B cell (primary cell): Measurements from ENCODE around the gene ANKS1B. TPM values are rescaled to one million over a fixed set of nuclear protein-coding genes. Genes with fewer than 3 reads are reported as not detected.

Experiments
- ATAC-seq: fragments of 200-7000 bp; cut with Tn5 transposase; one replicate; pipeline ENCODE4 v1.10.0; 2021; ENCODE audit warnings: low read depth, mild to moderate bottlenecking, moderate number of reproducible peaks, moderate library complexity
- CTCF ChIA-PET: fragments of 350-600 bp; sonication (Branson Sonifier 250); formaldehyde crosslinking; loops from one replicate; lab custom pipeline; 2021; ENCODE audit warnings: antibody characterized with exemption, inconsistent platforms; lab: Charles Lee
- POLR2A ChIA-PET: fragments of 350-600 bp; sonication (Branson Sonifier 250); formaldehyde crosslinking; loops from one replicate; lab custom pipeline; 2021; ENCODE audit warnings: antibody characterized with exemption; lab: Charles Lee
- DNase-seq: peaks from one replicate; pipeline ENCODE4 v3.0.0; 2013
- H2AFZ ChIP-seq: 2 replicates; pipeline ENCODE4 v1.6.1; 2012; ENCODE audit warnings: mild to moderate bottlenecking, low read depth, low read length; ENCODE audit not compliant: insufficient read depth, poor library complexity, severe bottlenecking
- H3K27ac ChIP-seq, 2 donors: 1 replicate in 1 of 2; 2 replicates in 1 of 2; pipeline ENCODE4 v1.5.1; 2012 to 2013; ENCODE audit warnings: low read length in 2 of 2, mild to moderate bottlenecking in 2 of 2, moderate library complexity in 1 of 2
- H3K27me3 ChIP-seq, 4 experiments: fragments of 200-600 bp in 1 of 4; sonication (generic) in 1 of 4; replicated peaks in 1 of 4; 1 replicate in 2 of 4; 2 replicates in 2 of 4; pipeline versions ENCODE4 v1.6.1 to v1.7.0; 2013 to 2016; ENCODE audit warnings: low read length in 3 of 4, mild to moderate bottlenecking in 2 of 4, mixed read lengths in 1 of 4, moderate library complexity in 1 of 4; ENCODE audit not compliant: insufficient read depth in 4 of 4, control insufficient read depth in 3 of 4; ENCODE audit errors: control extremely low read depth in 1 of 4
- H3K36me3 ChIP-seq, 2 experiments: replicated peaks in 1 of 2; 1 replicate in 1 of 2; 2 replicates in 1 of 2; pipeline versions ENCODE4 v1.6.1 to v1.7.1; 2013; ENCODE audit warnings: low read length in 1 of 2; ENCODE audit not compliant: insufficient read depth in 2 of 2, control insufficient read depth in 1 of 2; ENCODE audit errors: control extremely low read depth in 1 of 2, extremely low read depth in 1 of 2
- H3K4me1 ChIP-seq, 2 donors: fragments of 200-600 bp in 1 of 2; sonication (generic) in 1 of 2; 1 replicate in 1 of 2; 2 replicates in 1 of 2; pipeline versions ENCODE4 v1.5.1 to v1.6.1; 2013 to 2017; ENCODE audit warnings: low read length in 2 of 2; ENCODE audit not compliant: control insufficient read depth in 2 of 2, insufficient read depth in 2 of 2
- H3K4me2 ChIP-seq: replicated peaks from 2 replicates; pipeline ENCODE3; 2012; ENCODE audit warnings: mild to moderate bottlenecking, low read depth, low read length; ENCODE audit not compliant: poor library complexity, severe bottlenecking
- H3K4me3 ChIP-seq, 5 experiments: fragments of 200-600 bp in 1 of 5; sonication (generic) in 1 of 5; 1 replicate in 3 of 5; 2 replicates in 2 of 5; pipeline versions ENCODE4 v1.5.1 to v1.7.0; 2011 to 2016; ENCODE audit warnings: low read length in 4 of 5, mild to moderate bottlenecking in 4 of 5, low read depth in 2 of 5, control low read depth in 1 of 5, moderate library complexity in 1 of 5; ENCODE audit not compliant: insufficient read depth in 1 of 5; ENCODE audit errors: control extremely low read depth in 1 of 5, extremely low read depth in 1 of 5
- H3K79me2 ChIP-seq: fragments of 200-600 bp; sonication (generic); one replicate; pipeline ENCODE4 v1.6.0; 2016; ENCODE audit warnings: low read length; ENCODE audit not compliant: control insufficient read depth, insufficient read depth
- H3K9ac ChIP-seq: fragments of 200-600 bp; sonication (generic); 2 replicates; pipeline ENCODE4 v1.6.1; 2017; ENCODE audit warnings: mild to moderate bottlenecking, low read length, moderate library complexity
- H3K9me3 ChIP-seq, 3 donors: one replicate each; pipeline versions ENCODE4 v1.6.1 to v1.7.1; 2013; ENCODE audit warnings: low read length in 2 of 3; ENCODE audit not compliant: control insufficient read depth in 2 of 3, insufficient read depth in 1 of 3; ENCODE audit errors: control extremely low read depth in 1 of 3
- H4K20me1 ChIP-seq: 2 replicates; pipeline ENCODE4 v1.6.0; 2012; ENCODE audit warnings: mild to moderate bottlenecking, low read length; ENCODE audit not compliant: insufficient read depth, control insufficient read depth, poor library complexity, severe bottlenecking
- H3K27ac Mint-ChIP-seq: one replicate; pipeline ENCODE4 v1.8.0; 2021; ENCODE audit warnings: mixed read lengths
- H3K27me3 Mint-ChIP-seq: one replicate; pipeline ENCODE4 v1.8.0; 2021; ENCODE audit warnings: mixed read lengths
- H3K4me1 Mint-ChIP-seq: one replicate; pipeline ENCODE4 v1.8.0; 2021; ENCODE audit warnings: mixed read lengths
- H3K4me3 Mint-ChIP-seq: one replicate; pipeline ENCODE4 v1.8.0; 2021; ENCODE audit warnings: mixed read lengths
- H3K9me3 Mint-ChIP-seq: one replicate; pipeline ENCODE4 v1.8.0; 2022; ENCODE audit warnings: mixed read lengths; ENCODE audit not compliant: insufficient read depth
- CTCF ChIP-seq: fragments of 200-600 bp; IDR thresholded peaks from one replicate; pipeline ENCODE4 v1.8.0; 2022; ENCODE audit warnings: antibody characterized with exemption, mild to moderate bottlenecking
- EZH2 ChIP-seq: IDR thresholded peaks from 2 replicates; pipeline ENCODE4 v1.6.1; 2012; ENCODE audit warnings: borderline replicate concordance, low read depth, mild to moderate bottlenecking, moderate library complexity, low read length; ENCODE audit not compliant: insufficient read depth, poor library complexity, severe bottlenecking
- WGBS: methylation state at CpG from one replicate; pipeline ENCODE4 v1.1.5; 2013; ENCODE audit warnings: missing lambda C conversion rate; ENCODE audit not compliant: insufficient coverage; 5-methylcytosine and 5-hydroxymethylcytosine counted together
- intact Hi-C: fragments of 100-400 bp; cut with micrococcal nuclease; formaldehyde crosslinking; loops from one replicate; pipeline ENCODE4 v1.10.0; 2022
- polyA plus RNA-seq: library from polyadenylated mRNA; depleted of rRNA; stranded (reverse); fragments of >200 nt; gene quantifications from 2 replicates; pipeline ENCODE4 v1.2.3, GENCODE V29; 2012
- total RNA-seq, 2 donors: library from RNA; stranded (reverse); fragments of 120-200 nt in 1 of 2; gene quantifications; 1 replicate in 1 of 2; 2 replicates in 1 of 2; pipeline versions ENCODE4 v1.2.3 to v1.2.4, GENCODE V29; 2013 to 2022

ANKS1B gene
- total and polyA plus RNA-seq, 2 donors (not counting 1 experiment from before 2014, with no cell fraction given) = not detected

GRCh38 chr12:99372257-99372920 is 612.3 kb downstream of the ANKS1B start:
- no peak overlapping the region for H2AFZ ChIP-seq
- no peaks in the 10 kb centered on the region for H4K20me1 ChIP-seq
- Mint-ChIP-seq H3K27ac (no peak overlapping the region), H3K27me3 (no peaks in the 10 kb centered on the region), H3K4me1 (no peaks in the 10 kb centered on the region), H3K9me3 (no peaks in the 10 kb centered on the region), H3K4me3 (no peak overlapping the region)
- H3K4me2 ChIP-seq = no peak overlapping the region
- no peaks in the 10 kb centered on the region for H3K27me3 ChIP-seq
- ChIA-PET CTCF (no interaction called here), POLR2A (no interaction called here)
- no peaks in the 10 kb centered on the region for H3K9me3 ChIP-seq
- H3K9ac ChIP-seq = no peak overlapping the region
- no peaks in the 10 kb centered on the region for H3K4me1 ChIP-seq
- H3K4me3 ChIP-seq = no peak overlapping the region
- TF ChIP-seq CTCF = no peak
- TF ChIP-seq EZH2 = no peak
- WGBS = 100% methylated on average over 2 of the region's 3 CpGs
- no peak overlapping the region for H3K27ac ChIP-seq
- H3K79me2 ChIP-seq = no peaks in the 10 kb centered on the region
- intact Hi-C loops = no loop called here
- no peaks in the 10 kb centered on the region for H3K36me3 ChIP-seq
- DNase-seq (no peak), ATAC-seq (no peak)

DNA sequence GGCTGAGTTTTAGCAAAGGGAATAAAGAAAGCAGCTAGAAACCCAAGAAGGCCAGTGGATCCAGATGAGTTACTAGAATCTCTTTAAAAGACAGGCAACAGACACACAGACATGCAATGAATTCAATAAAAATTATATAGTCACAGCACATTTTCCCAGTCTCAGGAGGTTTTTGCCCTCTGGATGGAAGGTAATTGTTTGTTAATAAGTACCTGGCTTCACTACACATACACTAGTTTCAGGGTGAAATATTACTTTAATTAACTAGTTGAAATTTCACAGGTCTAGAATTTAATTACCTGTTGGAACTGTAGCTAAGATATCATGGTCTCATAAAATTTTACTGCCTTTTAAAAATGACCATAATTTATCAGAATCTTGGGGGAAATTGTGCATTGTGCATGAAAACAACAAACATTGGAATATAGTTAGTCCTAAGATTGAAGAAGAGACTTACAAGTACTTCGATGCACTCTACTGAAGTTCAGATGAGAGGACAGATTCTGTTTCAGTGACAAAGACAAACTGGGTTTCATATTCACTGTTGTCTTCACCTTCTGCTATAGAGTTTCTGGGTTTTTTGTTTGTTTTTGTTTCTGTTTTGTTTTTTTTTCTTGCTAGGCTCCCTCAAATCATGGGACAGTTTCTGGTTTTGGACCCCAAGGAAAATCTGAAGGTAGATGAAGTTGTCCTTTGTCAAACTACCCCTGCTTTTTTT is 614.2 kb downstream of the ANKS1B start:
- H3K27me3 Mint-ChIP-seq = no peaks in the 10 kb centered on the region
- Histone ChIP-seq H2AFZ (no peak overlapping the region), H3K4me2 (no peak overlapping the region), H3K4me1 (no peaks in the 10 kb centered on the region), H3K36me3 (no peaks in the 10 kb centered on the region), H3K4me3 (no peak overlapping the region), H4K20me1 (no peaks in the 10 kb centered on the region), H3K9ac (no peak overlapping the region), H3K27ac (no peak overlapping the region), H3K79me2 (no peaks in the 10 kb centered on the region), H3K9me3 (no peaks in the 10 kb centered on the region), H3K27me3 (no peaks in the 10 kb centered on the region)
- intact Hi-C loops = no loop called here
- ATAC-seq = no peak
- TF ChIP-seq EZH2 (no peak), CTCF (no peak)
- ChIA-PET POLR2A (no interaction called here), CTCF (no interaction called here)
- no peak overlapping the region for H3K4me3 Mint-ChIP-seq
- DNase-seq = no peak
- H3K9me3 Mint-ChIP-seq = no peaks in the 10 kb centered on the region
- WGBS = 100% methylated on average over 1 of the region's 1 CpG
- H3K4me1 Mint-ChIP-seq = no peaks in the 10 kb centered on the region
- H3K27ac Mint-ChIP-seq = no peak overlapping the region
